COR-L47 (cell line): ENCODE measurements around the gene FAM83C.
A peak's percentile ranks its signal among the peaks of the same experiment; 100 is the strongest.

Source experiments
- DNase-seq: peaks from one replicate; lab custom pipeline; 2025; lab: John Stamatoyannopoulos, UW

FAM83C gene

DNA sequence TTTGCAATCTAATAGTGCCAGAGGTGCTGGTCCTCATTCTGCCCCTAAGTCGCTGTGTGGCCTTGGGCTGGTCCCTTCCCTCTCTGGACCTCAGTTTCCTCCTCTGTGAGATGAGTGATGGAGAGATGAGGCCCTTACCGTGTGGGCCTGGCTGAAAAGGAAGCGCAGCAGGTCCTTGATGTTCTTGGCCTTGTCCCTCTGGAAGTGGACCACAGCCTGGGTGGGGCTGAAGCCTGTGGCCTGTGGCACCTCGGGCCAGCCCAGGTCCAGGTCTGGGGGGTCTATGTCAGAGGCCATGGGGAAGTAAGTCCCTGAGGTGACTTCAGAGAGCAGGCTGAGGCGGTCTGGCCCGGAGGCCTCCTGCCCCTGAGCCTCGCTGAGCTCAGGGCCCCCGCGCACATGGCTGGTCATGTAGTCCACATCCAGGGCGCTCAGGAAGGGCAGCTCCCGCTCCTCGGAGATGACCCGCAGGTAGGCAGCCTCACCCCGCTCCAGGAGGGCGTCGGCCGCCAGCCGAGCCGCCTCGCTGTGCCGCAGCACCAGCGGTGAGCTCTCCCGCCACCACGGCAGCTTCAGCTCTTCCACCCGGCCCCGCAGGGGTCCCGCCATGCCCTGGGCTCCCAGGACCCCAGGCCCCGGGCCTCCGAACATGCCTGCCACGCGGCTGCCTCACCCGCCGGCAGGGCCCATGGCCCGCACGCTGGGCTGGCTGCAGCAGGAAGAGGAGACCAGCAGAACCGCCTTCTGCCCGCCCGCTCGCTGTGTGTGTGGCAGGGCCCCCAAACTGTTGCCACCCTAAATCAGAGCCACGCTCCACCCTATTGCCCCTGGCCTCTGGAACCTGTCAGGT, at the start of gene FAM83C:
FAM83C (minus strand) TSS at position 772 of the 850 bp plus-strand sequence; CDS start at position 651, 121 bp downstream.
- no peak for DNase-seq

DNA sequence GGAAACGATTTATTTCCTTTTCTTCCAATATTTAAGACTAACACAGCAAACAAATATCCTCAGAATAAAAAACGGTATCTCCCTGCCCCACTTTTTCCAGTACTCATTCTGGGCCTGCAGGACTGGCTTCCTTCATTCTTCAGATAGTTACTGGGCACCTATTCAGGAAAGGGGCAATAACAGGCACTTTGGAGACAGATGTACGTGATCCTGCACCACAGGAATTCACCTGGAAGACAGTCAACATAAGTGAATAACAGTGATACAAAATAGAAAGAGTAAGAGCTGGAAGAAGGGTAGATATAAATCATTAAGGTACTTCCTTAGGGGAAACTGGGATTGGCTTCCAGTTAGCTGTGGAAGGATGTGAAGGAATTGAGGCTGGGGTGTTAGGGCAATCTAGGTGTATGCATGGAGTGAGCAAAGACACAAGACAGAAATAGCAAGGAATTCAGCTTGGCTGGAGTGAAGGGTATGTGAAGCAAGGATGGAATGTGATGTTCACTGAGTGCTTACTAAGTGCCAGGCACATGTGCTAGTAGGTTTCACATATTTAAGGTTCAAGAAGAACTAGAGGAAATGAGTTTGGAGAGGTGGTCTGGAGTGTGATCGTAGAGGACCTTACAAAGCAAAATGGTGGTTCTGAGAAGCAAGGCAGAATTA, 49.3 kb upstream of the FAM83C start:
- no peak for DNase-seq

DNA sequence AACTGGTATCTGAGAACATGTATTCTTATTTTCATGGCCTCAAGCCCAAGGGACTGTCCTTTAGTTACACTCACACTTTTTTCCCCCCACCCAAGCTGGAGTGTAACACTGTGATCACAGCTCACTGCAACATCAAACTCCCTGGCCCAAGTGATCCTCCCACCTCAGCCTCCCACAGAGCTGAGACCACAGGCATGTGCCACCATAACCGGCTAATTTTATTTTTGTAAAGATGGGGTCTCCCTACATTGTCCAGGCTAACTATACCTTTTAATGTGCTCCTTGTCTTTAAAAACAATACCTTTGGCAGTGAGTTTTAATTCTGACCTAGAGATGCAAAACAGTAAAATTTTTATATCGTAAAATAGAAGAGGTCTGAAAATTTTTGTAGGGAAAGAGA, 48.2 kb upstream of the FAM83C start:
- DNase-seq, result no peak

DNA sequence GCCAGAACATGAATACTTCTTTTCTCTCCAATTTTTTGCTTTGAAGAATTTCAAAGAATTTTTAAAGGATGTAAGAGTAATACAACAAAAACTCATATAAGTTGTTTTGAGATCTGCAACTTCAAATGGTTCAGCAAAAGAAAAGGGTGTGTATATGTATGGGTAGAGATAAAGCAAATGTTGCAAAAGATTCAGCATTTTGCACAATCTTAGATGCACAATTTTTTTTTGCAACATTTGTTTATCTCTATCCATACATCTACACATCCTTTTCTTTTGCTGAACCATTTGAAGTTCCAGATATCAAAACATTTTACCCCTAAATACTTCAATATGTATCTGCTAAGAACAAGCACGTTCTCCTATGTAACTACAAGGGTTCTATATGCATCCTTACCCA, 47.4 kb upstream of the FAM83C start:
- DNase-seq, result no peak

GRCh38 chr20:35339007-35339406, 46.8 kb upstream of the FAM83C start:
- DNase-seq, result no peak

DNA sequence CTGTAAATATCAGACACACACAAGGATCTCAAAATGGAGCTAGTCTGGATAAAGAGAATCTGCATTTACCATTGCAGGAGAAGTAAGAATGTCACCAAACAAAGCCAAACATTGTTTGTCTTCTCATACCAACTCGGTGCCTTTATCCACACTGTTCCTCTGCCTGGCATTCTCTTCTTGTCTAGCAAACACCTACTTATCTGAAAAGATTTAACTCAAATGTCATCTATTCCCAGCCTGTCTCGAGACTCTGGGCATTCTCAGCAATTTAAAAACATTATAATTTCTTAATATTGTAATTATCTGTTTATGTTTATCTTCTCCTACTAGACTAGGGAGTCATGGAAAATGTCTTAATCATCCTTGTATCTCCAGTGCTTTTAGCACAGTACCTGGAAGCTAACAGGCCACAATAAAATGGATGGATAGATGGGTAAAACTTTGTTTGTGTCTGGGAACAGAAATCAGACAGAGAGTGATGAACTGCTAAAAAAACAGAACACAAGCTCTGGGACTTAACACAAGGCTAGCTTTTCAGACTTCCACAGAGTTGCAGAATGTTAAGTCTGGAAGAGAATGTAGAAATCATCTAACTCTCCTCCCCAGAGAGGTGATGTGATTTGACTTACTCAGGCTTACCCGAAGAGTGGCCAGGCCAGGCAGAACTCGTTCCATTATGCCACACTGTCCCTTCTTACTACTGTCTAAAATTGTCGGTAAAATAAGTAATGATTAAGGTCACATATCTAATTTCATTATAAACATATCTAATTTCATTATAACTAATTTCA, 42.3 kb upstream of the FAM83C start:
- DNase-seq, result no peak

- no peak for DNase-seq
Observed at GRCh38 chr20:35333606-35334005, 41.4 kb upstream of the FAM83C start.

DNA sequence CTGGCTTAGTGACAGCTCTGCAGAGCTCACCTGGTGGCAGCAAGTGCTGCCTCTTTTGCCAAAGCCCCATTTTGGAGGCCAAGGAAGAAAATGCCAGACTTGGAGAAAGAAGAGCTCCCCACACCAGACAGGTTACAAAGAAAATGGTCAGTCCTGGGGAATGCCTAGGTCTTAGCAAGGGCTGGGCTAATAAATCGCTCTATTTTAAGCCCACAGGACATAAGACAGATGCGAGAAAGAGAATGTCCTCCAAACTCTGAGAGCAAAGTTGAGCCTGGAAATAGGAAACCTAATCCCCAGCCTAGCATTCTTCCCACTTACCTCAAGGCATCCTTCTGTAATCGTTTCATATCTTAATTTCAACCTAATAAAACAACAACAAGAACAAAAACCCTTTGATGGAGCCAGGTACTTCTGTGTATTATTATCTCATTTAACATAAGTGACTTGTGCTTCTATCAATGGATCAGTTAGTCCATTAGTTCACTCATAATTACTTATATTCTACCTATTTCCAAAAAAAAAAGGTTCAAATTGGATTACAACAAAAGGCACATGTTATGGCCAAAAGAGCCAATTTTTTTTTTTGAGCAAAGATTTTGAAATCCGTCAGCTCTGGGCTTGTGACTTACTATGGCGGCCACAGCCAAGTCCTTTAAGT, 40.4 kb upstream of the FAM83C start:
- DNase-seq, result no peak

GRCh38 chr20:35329435-35330139, 37.4 kb upstream of the FAM83C start:
- no peak for DNase-seq

- no peak for DNase-seq
Observed at GRCh38 chr20:35328689-35329088, 36.5 kb upstream of the FAM83C start.

DNA sequence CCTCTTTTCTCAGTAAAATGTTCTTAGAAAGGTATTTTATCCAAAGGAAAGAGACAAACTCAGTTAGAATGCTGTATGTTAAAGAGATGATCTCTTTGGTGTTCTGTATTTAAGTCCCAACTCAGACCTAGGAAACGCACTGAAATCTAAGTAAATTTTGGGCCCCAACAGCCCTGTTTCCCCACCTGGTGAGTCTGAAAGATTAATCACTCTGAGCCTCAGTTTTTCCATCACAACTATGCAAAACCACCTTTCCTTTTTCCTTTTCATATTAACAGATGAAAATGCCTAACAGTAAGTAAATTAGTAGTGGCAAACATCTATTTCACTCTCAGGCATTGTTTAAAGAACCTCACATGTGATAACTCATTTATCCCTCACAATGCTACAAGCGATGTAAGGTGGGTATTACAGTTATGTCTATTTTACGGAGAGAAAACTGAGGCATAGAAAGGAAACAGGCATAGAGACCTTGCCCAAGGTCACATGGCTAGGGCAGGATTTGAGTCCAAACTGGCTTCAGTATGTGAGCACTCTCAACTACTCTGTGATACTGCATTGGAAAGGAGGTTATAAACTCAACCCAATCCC, 36.0 kb upstream of the FAM83C start:
- DNase-seq, result no peak

DNA sequence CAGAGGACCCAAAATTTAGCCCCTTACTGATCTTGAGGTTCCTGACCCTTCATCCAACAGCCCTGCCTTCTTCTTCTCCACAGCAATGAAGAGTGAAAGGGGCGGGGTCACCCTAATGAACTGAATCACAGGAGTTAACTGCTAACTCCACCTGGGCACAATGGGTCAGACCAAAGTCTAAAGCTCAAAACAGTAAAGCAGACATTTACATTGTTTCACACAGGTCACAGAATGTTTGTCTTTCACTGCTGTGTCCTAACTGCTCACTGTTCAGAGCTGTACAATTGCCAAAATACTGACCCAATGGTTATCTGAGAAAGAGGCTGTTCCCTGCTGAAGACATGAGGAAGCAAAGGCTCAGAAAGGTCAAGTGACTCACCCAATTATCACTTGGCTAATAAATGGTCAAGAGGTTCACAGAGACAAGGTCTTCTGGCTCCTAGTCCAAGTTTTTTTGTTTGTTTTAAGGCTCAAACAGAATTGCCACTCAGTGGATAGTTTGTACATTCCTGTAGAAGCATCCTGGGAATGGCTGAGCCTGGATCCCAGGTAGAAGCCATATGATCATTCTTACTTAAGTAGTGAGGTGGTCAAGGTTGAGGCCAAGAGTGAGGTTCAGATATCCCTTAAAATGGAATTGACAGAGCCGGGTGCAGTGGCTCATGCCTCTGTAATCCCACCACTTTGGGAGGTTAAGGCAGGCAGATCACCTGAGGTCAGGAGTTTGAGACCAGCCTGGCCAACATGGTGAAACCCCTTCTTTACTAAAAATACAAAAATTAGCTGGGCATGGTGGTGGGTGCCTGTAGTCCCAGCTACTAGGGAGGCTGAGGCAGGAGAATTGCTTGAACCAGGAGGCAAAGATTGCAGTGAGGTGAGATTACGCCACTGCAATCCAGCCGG, 35.1 kb upstream of the FAM83C start:
- no peak for DNase-seq

GRCh38 chr20:35326740-35327073, 34.5 kb upstream of the FAM83C start:
- DNase-seq, result no peak

DNA sequence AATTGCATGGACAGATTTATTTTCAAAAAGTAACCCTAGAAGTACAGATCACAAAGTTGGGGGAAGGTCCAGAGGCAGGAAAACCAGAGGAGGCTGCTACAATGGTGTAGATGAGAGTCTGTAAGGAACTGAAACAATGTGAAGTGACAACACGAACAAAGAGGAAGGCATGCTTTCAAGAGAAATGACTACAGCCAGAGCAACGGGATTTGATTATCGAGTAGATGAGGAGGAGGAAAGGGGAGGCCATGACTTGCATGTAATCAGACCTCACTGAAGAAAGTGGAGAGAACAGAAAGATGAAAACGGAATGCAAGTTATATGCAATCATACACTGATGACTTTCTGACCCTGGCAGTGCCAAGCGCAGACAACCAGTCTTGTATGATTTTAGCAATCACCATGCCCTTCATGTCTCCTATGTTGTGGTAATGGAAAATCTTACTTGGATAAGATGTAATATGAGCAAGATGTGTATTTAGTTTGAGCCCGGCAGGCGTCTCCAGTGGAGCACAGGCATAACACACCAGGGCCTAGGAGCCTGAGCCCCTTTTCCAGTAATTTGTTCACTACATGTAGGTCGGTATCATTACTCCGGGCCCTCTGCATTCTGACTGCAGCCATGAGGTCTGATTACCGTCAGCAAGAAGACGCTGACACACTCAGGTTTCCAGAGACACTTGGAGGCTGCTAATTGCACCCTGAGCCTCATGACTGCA, 34.0 kb upstream of the FAM83C start:
- DNase-seq, result no peak

DNA sequence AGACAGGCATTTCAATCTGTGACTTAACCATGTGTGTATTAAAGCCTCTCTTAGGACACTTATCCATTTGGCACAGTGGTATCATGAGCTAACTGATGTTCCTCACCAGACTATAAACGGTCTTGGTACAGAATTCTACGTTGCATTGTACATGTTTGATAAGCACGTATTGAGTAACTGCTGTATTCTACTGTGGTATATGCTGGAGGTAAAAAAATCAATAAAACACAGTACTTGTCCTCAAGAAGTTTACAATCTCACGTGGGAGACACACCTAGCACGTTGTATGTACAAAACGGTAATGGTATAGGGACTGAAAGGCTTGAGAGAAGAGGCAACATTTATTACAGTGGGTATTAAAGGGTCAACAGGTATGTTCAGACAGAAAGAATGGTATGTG, 33.2 kb upstream of the FAM83C start:
- no peak for DNase-seq

- no peak for DNase-seq
Observed at GRCh38 chr20:35320396-35321126, 28.3 kb upstream of the FAM83C start.

- no peak for DNase-seq
Observed at GRCh38 chr20:35319871-35320197, 27.6 kb upstream of the FAM83C start.

DNA sequence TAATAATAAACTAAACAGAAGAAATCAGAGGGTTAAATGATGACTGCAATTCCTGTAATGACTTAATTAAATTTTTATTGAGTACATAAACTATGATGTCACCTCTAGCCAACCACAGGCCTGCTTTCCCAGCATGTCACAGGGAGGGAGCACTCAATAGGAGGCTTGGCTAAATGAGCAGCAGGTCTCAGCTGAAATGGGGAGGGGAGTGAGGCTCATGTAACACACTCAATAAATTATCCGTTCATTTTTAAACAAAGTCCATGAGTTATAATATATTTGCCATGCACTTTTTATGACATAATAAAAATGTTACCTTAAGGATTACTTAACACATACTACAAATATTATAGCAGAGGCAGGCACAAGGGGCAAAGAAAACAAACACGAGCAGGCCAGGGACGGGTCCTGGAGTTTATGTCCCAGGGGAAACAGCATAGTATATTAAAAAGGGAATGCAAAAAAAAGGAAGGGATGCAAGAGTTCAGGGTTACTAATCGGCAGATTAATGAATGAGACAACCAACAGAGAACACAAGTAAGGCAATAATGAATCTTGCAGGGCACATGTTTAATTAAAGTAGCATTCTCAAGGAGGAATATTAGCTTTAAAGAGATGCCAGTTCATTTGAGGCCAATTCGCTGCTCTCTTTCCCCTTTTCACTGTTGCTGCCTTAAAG, 27.1 kb upstream of the FAM83C start:
- peak; percentile 7 for DNase-seq
